HG03558 (cell line): ENCODE results near the gene CHRNA9.

Source experiments
- ATAC-seq: cut with Tn5 transposase; IDR thresholded peaks from one replicate; pipeline ENCODE4 v1.9.1; 2021; ENCODE audit warnings: moderate number of reproducible peaks; ENCODE audit not compliant: unreplicated experiment; ENCODE audit errors: extremely low read depth

The CHRNA9 gene

GRCh38 chr4:40308528-40309122 is 26.5 kb upstream of the CHRNA9 start:
- ATAC-seq, result no peak

GRCh38 chr4:40309250-40309774 is 25.8 kb upstream of the CHRNA9 start:
- ATAC-seq, result peak; percentile 15

- no peak for ATAC-seq
Measured at GRCh38 chr4:40310225-40310624, 24.9 kb upstream of the CHRNA9 start.

GRCh38 chr4:40311811-40312346 is 23.3 kb upstream of the CHRNA9 start:
- no peak for ATAC-seq

GRCh38 chr4:40314951-40315350 is 20.2 kb upstream of the CHRNA9 start:
- no peak for ATAC-seq

GRCh38 chr4:40316333-40316781 is 18.8 kb upstream of the CHRNA9 start:
- no peak for ATAC-seq

- ATAC-seq, result no peak
Measured at GRCh38 chr4:40316782-40317635, 18.1 kb upstream of the CHRNA9 start.

GRCh38 chr4:40317916-40318658 is 17.0 kb upstream of the CHRNA9 start:
- ATAC-seq, result no peak

- no peak for ATAC-seq
Measured at GRCh38 chr4:40321574-40322275, 13.4 kb upstream of the CHRNA9 start.

GRCh38 chr4:40322811-40323210 is 12.3 kb upstream of the CHRNA9 start:
- ATAC-seq, result no peak

- no peak for ATAC-seq
Measured at GRCh38 chr4:40323866-40324265, 11.3 kb upstream of the CHRNA9 start.

- ATAC-seq, result peak; percentile 86
Measured at GRCh38 chr4:40325406-40326019, 9.6 kb upstream of the CHRNA9 start.

- no peak for ATAC-seq
Measured at GRCh38 chr4:40327340-40327739, 7.8 kb upstream of the CHRNA9 start.

GRCh38 chr4:40328383-40328782 is 6.8 kb upstream of the CHRNA9 start:
- ATAC-seq, result no peak

- no peak for ATAC-seq
Measured at GRCh38 chr4:40329805-40330204, 5.3 kb upstream of the CHRNA9 start.

GRCh38 chr4:40330536-40330935 is 4.6 kb upstream of the CHRNA9 start:
- no peak for ATAC-seq

- no peak for ATAC-seq
Measured at GRCh38 chr4:40331101-40331745, 3.9 kb upstream of the CHRNA9 start.

GRCh38 chr4:40331961-40332360 is 3.2 kb upstream of the CHRNA9 start:
- no peak for ATAC-seq

- ATAC-seq, result no peak
Measured at GRCh38 chr4:40333921-40334352, 1.2 kb upstream of the CHRNA9 start.
